HepG2 (cell line): ENCODE results near the gene ERC1.

Experiments used
- ATF6 ChIP-seq: sonication (generic); formaldehyde crosslinking; conservative IDR thresholded peaks from 2 replicates; pipeline ENCODE4 v1.4.0; 2020; ENCODE audit warnings: missing genetic modification reagents
- CHCHD3 ChIP-seq: sonication (generic); formaldehyde crosslinking; IDR thresholded peaks from 2 replicates; pipeline ENCODE4 v1.8.0; 2022; ENCODE audit warnings: mild to moderate bottlenecking, missing genetic modification reagents, moderate library complexity
- CTCF ChIP-seq: sonication (generic); formaldehyde crosslinking; IDR thresholded peaks from 2 replicates; pipeline ENCODE4 v1.5.0; 2020; ENCODE audit warnings: mild to moderate bottlenecking, missing genetic modification reagents, moderate library complexity
- EED ChIP-seq: sonication (generic); formaldehyde crosslinking; IDR thresholded peaks from 2 replicates; pipeline ENCODE4 v1.5.0; 2020; ENCODE audit warnings: mild to moderate bottlenecking, missing genetic modification reagents
- HDAC2 ChIP-seq: sonication (generic); formaldehyde crosslinking; IDR thresholded peaks from 2 replicates; pipeline ENCODE4 v1.4.0; 2020; ENCODE audit warnings: missing genetic modification reagents
- PHF8 ChIP-seq: sonication (generic); formaldehyde crosslinking; IDR thresholded peaks from 2 replicates; pipeline ENCODE4 v1.5.0; 2020; ENCODE audit warnings: missing genetic modification reagents
- RAD21 ChIP-seq: fragments of 450-650 bp; formaldehyde crosslinking; IDR thresholded peaks from 2 replicates; pipeline ENCODE4 v1.5.0; 2020; ENCODE audit warnings: mild to moderate bottlenecking
- REST ChIP-seq, 2 experiments: IDR thresholded peaks; 2 replicates each; pipeline ENCODE4 v1.6.1; 2011 to 2012; ENCODE audit warnings: low read length in 2 of 2, borderline replicate concordance in 1 of 2, low read depth in 1 of 2, mild to moderate bottlenecking in 1 of 2, moderate library complexity in 1 of 2
- RNF219 ChIP-seq: sonication (generic); formaldehyde crosslinking; IDR thresholded peaks from 2 replicates; pipeline ENCODE4 v1.5.0; 2020; ENCODE audit warnings: mild to moderate bottlenecking, missing genetic modification reagents
- SPEN ChIP-seq: sonication (generic); formaldehyde crosslinking; IDR thresholded peaks from 2 replicates; pipeline ENCODE4 v1.5.1; 2020; ENCODE audit warnings: low read depth, mild to moderate bottlenecking, missing genetic modification reagents
- UBTF ChIP-seq: sonication (generic); formaldehyde crosslinking; IDR thresholded peaks from 2 replicates; pipeline ENCODE4 v1.4.0; 2020; ENCODE audit warnings: mild to moderate bottlenecking, missing genetic modification reagents
- ZNF101 ChIP-seq: sonication (generic); formaldehyde crosslinking; IDR thresholded peaks from 2 replicates; pipeline ENCODE4 v1.4.0; 2020; ENCODE audit warnings: mild to moderate bottlenecking, low read depth, missing genetic modification reagents, borderline replicate concordance
- ZNF24 ChIP-seq: fragments of 450-650 bp; IDR thresholded peaks from 2 replicates; pipeline ENCODE4 v1.6.1; 2017; ENCODE audit warnings: antibody characterized with exemption, mild to moderate bottlenecking
- ZNF614 ChIP-seq: IDR thresholded peaks from 2 replicates; pipeline ENCODE4 v1.6.1; 2018; ENCODE audit warnings: missing biosample characterization, missing genetic modification reagents, inconsistent platforms, borderline replicate concordance

GRCh38 chr12:1305791-1306500 lies 314.9 kb downstream of the ERC1 start:
- TF ChIP-seq CTCF (no peak), RAD21 (CRISPR knock-in tag) (no peak), RNF219 (no peak), HDAC2 (no peak), EED (CRISPR knock-in tag) (no peak), REST (IDR thresholded peaks at IDR 0.05; ENCODE audit: borderline replicate concordance in 1 of 2, low read depth in 1 of 2, low read length in 2 of 2) (no peak), ATF6 (no peak), ZNF614 (no peak), ZNF24 (no peak), ZNF101 (CRISPR knock-in tag) (no peak), SPEN (CRISPR knock-in tag) (no peak), PHF8 (CRISPR knock-in tag) (no peak), CHCHD3 (CRISPR knock-in tag) (no peak), UBTF (CRISPR knock-in tag) (no peak)
